HepG2 (cell line): ENCODE results near the gene RHBDF2. TPM values are rescaled to one million over a fixed set of nuclear protein-coding genes. Genes with fewer than 3 reads are reported as not detected.

Source experiments
- AFF4 ChIP-seq: sonication (generic); formaldehyde crosslinking; IDR thresholded peaks from 2 replicates; pipeline ENCODE4 v1.4.0; 2020; ENCODE audit warnings: missing genetic modification reagents
- ARNT ChIP-seq: fragments of 450-650 bp; IDR thresholded peaks from 2 replicates; pipeline ENCODE4 v1.6.1; 2017
- ESRRA ChIP-seq: sonication (generic); formaldehyde crosslinking; IDR thresholded peaks from 2 replicates; pipeline ENCODE4 v1.5.1; 2020; ENCODE audit warnings: mild to moderate bottlenecking, low read depth, missing genetic modification reagents
- FOSL1 ChIP-seq: sonication (generic); formaldehyde crosslinking; IDR thresholded peaks from 2 replicates; pipeline ENCODE4 v1.9.0; 2021; ENCODE audit warnings: missing genetic modification reagents, borderline replicate concordance
- HIVEP1 ChIP-seq: sonication (generic); formaldehyde crosslinking; IDR thresholded peaks from 2 replicates; pipeline ENCODE4 v1.4.0; 2020; ENCODE audit warnings: mild to moderate bottlenecking, missing genetic modification reagents
- HOXA7 ChIP-seq: sonication (generic); formaldehyde crosslinking; IDR thresholded peaks from 2 replicates; pipeline ENCODE4 v1.8.1; 2022; ENCODE audit warnings: mild to moderate bottlenecking, missing genetic modification reagents, moderate library complexity
- KAT7 ChIP-seq: IDR thresholded peaks from 2 replicates; pipeline ENCODE4 v1.6.1; 2018; ENCODE audit warnings: borderline replicate concordance, missing compliant biosample characterization
- RNF219 ChIP-seq: sonication (generic); formaldehyde crosslinking; IDR thresholded peaks from 2 replicates; pipeline ENCODE4 v1.5.0; 2020; ENCODE audit warnings: mild to moderate bottlenecking, missing genetic modification reagents
- SPEN ChIP-seq: sonication (generic); formaldehyde crosslinking; IDR thresholded peaks from 2 replicates; pipeline ENCODE4 v1.5.1; 2020; ENCODE audit warnings: low read depth, mild to moderate bottlenecking, missing genetic modification reagents
- ZKSCAN1 ChIP-seq: fragments of 150-350 bp; IDR thresholded peaks from 2 replicates; pipeline ENCODE4 v1.6.1; 2014; ENCODE audit warnings: low read length
- ZNF207 ChIP-seq: fragments of 450-650 bp; IDR thresholded peaks from 2 replicates; pipeline ENCODE4 v1.6.1; 2016; ENCODE audit warnings: antibody characterized with exemption, borderline replicate concordance
- ZNF354B ChIP-seq: sonication (generic); formaldehyde crosslinking; IDR thresholded peaks from 2 replicates; pipeline ENCODE4 v1.8.0; 2022; ENCODE audit warnings: mild to moderate bottlenecking, missing genetic modification reagents
- ZNF552 ChIP-seq: sonication (generic); formaldehyde crosslinking; IDR thresholded peaks from 2 replicates; pipeline ENCODE4 v1.9.0; 2022; ENCODE audit warnings: missing genetic modification reagents, mild to moderate bottlenecking, borderline replicate concordance
- ZNF605 ChIP-seq: sonication (generic); formaldehyde crosslinking; IDR thresholded peaks from 2 replicates; pipeline ENCODE4 v1.8.0; 2022; ENCODE audit warnings: mild to moderate bottlenecking, missing genetic modification reagents
- ZNF644 ChIP-seq: IDR thresholded peaks from 2 replicates; pipeline ENCODE4 v1.6.1; 2016; ENCODE audit warnings: low read depth
- ZNF691 ChIP-seq: sonication (generic); formaldehyde crosslinking; IDR thresholded peaks from 2 replicates; pipeline ENCODE4 v1.4.0; 2020; ENCODE audit warnings: missing genetic modification reagents, low read depth, mild to moderate bottlenecking, borderline replicate concordance
- ZNF776 ChIP-seq: sonication (generic); formaldehyde crosslinking; IDR thresholded peaks from 2 replicates; pipeline ENCODE4 v1.4.0; 2020; ENCODE audit warnings: mild to moderate bottlenecking, missing genetic modification reagents
- ZNF780A ChIP-seq: sonication (generic); formaldehyde crosslinking; IDR thresholded peaks from 2 replicates; pipeline ENCODE4 v1.8.0; 2022; ENCODE audit warnings: mild to moderate bottlenecking, missing genetic modification reagents, moderate library complexity
- polyA plus RNA-seq, 8 experiments: library from polyadenylated mRNA; depleted of rRNA in 3 of 8; stranded (reverse) in 7 of 8; unstranded in 1 of 8; fragments of >200 nt; fragmentation: Illumina TruSeq in 4 of 8; extraction: Trizol in 4 of 8; gene quantifications; 2 replicates each; pipeline versions ENCODE4 v1.2.1 to v1.2.3, GENCODE V29; 2011 to 2016; ENCODE audit warnings: low read depth in 4 of 8, missing spikeins in 1 of 8, mixed read lengths in 1 of 8; ENCODE audit not compliant: insufficient read depth in 1 of 8
- total RNA-seq, 5 experiments: library from RNA; depleted of rRNA; stranded (reverse); fragments of >200 nt; fragmentation: Illumina TruSeq; extraction: Trizol; gene quantifications; 2 replicates each; pipeline ENCODE4 v1.2.3, GENCODE V29; 2016; ENCODE audit warnings: low read depth in 1 of 5
- TF ChIP-seq, protein P1 (sequence below): IDR thresholded peaks from 2 replicates; pipeline ENCODE4 v1.6.1; 2012; ENCODE audit warnings: inconsistent platforms
- TF ChIP-seq, protein P2 (sequence below): sonication (generic); formaldehyde crosslinking; IDR thresholded peaks from 2 replicates; pipeline ENCODE4 v1.8.0; 2022; ENCODE audit warnings: missing genetic modification reagents, mild to moderate bottlenecking, moderate library complexity, borderline replicate concordance

RHBDF2 gene
- total and polyA plus RNA-seq, 2 of the 13 experiments (the other 11 are each of a cell fraction or from before 2014, with no cell fraction given), result 7.8 to 24.2 TPM

DNA sequence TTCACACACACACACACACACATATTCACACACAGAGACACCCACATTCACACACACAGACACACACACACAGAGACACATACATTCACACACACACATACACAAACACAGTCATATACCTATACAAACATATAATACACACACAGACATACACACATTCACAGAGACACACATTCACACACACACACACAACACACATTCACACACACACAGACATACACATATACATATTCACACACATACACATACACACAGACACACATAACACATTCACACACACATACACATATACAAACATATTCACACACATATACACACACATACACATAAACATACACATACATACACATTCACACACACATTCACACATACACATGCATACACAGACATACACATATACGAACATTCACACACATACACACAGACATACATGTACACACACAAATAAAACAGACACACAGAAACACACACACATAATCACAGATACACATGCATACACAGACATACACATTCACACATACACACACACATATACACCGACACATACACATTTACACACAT lies 46.5 kb upstream of the RHBDF2 start (continued):
- no peak for TF ChIP-seq ESRRA (CRISPR knock-in tag)
- 0 out of 2 replicates have a peak, but pooled peaks have one; percentile 4 for TF ChIP-seq ZNF691 (CRISPR knock-in tag)
- peak; percentile 59; the same call in 1 of the 2 replicates for TF ChIP-seq ZNF780A (CRISPR knock-in tag)
- peak; percentile 89 for TF ChIP-seq ARNT
- TF ChIP-seq SPEN, result 0 out of 2 replicates have a peak, but pooled peaks have one; percentile 51
- TF ChIP-seq HIVEP1 (CRISPR knock-in tag), result no peak
- no peak for TF ChIP-seq ZNF354B (CRISPR knock-in tag)
- TF ChIP-seq, protein P1, sequence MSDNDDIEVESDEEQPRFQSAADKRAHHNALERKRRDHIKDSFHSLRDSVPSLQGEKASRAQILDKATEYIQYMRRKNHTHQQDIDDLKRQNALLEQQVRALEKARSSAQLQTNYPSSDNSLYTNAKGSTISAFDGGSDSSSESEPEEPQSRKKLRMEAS, result peak; percentile 1; the same call in 1 of the 2 replicates
- peak; percentile 97 for TF ChIP-seq ZNF207
- no peak for TF ChIP-seq ZNF776 (CRISPR knock-in tag)
- TF ChIP-seq FOSL1, result no peak
- no peak for TF ChIP-seq ZNF644 (CRISPR knock-in tag)
- TF ChIP-seq ZNF605, result no peak
- TF ChIP-seq KAT7, result 0 out of 2 replicates have a peak, but pooled peaks have one; percentile 15
- TF ChIP-seq, protein P2, sequence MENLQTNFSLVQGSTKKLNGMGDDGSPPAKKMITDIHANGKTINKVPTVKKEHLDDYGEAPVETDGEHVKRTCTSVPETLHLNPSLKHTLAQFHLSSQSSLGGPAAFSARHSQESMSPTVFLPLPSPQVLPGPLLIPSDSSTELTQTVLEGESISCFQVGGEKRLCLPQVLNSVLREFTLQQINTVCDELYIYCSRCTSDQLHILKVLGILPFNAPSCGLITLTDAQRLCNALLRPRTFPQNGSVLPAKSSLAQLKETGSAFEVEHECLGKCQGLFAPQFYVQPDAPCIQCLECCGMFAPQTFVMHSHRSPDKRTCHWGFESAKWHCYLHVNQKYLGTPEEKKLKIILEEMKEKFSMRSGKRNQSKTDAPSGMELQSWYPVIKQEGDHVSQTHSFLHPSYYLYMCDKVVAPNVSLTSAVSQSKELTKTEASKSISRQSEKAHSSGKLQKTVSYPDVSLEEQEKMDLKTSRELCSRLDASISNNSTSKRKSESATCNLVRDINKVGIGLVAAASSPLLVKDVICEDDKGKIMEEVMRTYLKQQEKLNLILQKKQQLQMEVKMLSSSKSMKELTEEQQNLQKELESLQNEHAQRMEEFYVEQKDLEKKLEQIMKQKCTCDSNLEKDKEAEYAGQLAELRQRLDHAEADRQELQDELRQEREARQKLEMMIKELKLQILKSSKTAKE (CRISPR knock-in tag), result peak; percentile 59; the same call in 1 of the 2 replicates
- TF ChIP-seq AFF4 (CRISPR knock-in tag), result 0 out of 2 replicates have a peak, but pooled peaks have one; percentile 18
- TF ChIP-seq ZKSCAN1, result no peak
- no peak for TF ChIP-seq RNF219 (CRISPR knock-in tag)
- TF ChIP-seq ZNF552 (CRISPR knock-in tag), result no peak
- TF ChIP-seq HOXA7 (CRISPR knock-in tag), result peak; percentile 84; the same call in 1 of the 2 replicates
